ENCODE results near the gene C18orf63. TPM values are rescaled to one million over a fixed set of nuclear protein-coding genes. Genes with fewer than 3 reads are reported as not detected.

Gene C18orf63
- total and polyA plus RNA-seq, 2 of the 4 experiments (the other 2 are of a cell fraction), result not detected

GRCh38 chr18:74274700-74275099 is 40.9 kb upstream of the C18orf63 start:
- intact Hi-C loops (cut with micrococcal nuclease), result no loop called here
- Histone ChIP-seq H3K36me3 (ENCODE audit: control insufficient read depth, insufficient read depth, low read length) (no peaks in the 10 kb centered on the region), H3K9me3 (ENCODE audit: control insufficient read depth, insufficient read depth, low read length) (no peaks in the 10 kb centered on the region), H3K27ac (ENCODE audit: insufficient read depth, low read length) (no peak overlapping the region), H2BK120ac (ENCODE audit: low read depth, low read length) (no peak overlapping the region), H4K5ac (ENCODE audit: low read depth, low read length) (no peak overlapping the region), H3K4me3 (ENCODE audit: insufficient read depth, low read depth, low read length) (no peak overlapping the region), H3K4me2 (ENCODE audit: low read depth, low read length) (no peak overlapping the region), H2AK5ac (ENCODE audit: low read depth, low read length) (no peak overlapping the region), H3K23ac (ENCODE audit: low read depth, low read length) (no peak overlapping the region), H2AFZ (replicated peaks; ENCODE audit: low read length, poor library complexity) (no peak overlapping the region), H2BK5ac (ENCODE audit: low read depth, low read length, poor library complexity, severe bottlenecking) (no peak overlapping the region), H3K18ac (ENCODE audit: low read depth, low read length) (no peak overlapping the region), H2BK15ac (ENCODE audit: low read depth, low read length) (no peak overlapping the region), H4K8ac (ENCODE audit: low read depth in 2 of 2, low read length in 2 of 2) (no peak overlapping the region), H3K14ac (replicated peaks; ENCODE audit: low read depth, low read length) (no peak overlapping the region), H3K79me1 (ENCODE audit: low read depth in 1 of 2, low read length in 2 of 2) (peaks cover 6 to 18% of the 10 kb centered on the region in 2 experiments; a peak in 2 of 4 replicates), H3K27me3 (ENCODE audit: control insufficient read depth, insufficient read depth, low read length) (no peaks in the 10 kb centered on the region), H3K4me1 (ENCODE audit: control insufficient read depth, insufficient read depth, low read length) (no peaks in the 10 kb centered on the region), H3K4ac (ENCODE audit: low read depth, low read length) (no peak overlapping the region), H2AK9ac (replicated peaks; ENCODE audit: low read depth, low read length, poor library complexity) (no peak overlapping the region), H3K9me1 (ENCODE audit: insufficient read depth, low read length) (peaks cover 6% of the 10 kb centered on the region; the same call in 1 of the 2 replicates), H4K91ac (ENCODE audit: insufficient read depth, low read depth, low read length) (no peak overlapping the region), H2BK20ac (ENCODE audit: low read depth, low read length) (no peak overlapping the region), H4K20me1 (ENCODE audit: insufficient read depth, low read length) (peaks cover 5% of the 10 kb centered on the region; the same call in 1 of the 2 replicates), H3K9ac (ENCODE audit: low read depth, low read length) (no peak overlapping the region), H3K56ac (ENCODE audit: extremely low read depth, insufficient read depth, low read length) (no peak overlapping the region)
- POLR2A ChIA-PET (ENCODE audit: unreplicated experiment), result no interaction called here
- dilution Hi-C loops (cut with HindIII; ENCODE audit: low sequenced_read_pairs, unreplicated experiment), result no loop called here
- CTCF ChIA-PET, result interaction anchor here (0.5 kb wide), 1 partner anchor 640 kb away, joined by 3 read pairs; no protein-coding TSS in a partner anchor
- DNase-seq (no peak), ATAC-seq (ENCODE audit: low read depth) (no peak)
- in situ Hi-C loops (cut with MboI; ENCODE audit: low sequenced_read_pairs), result no loop called here
- TF ChIP-seq MAFK (IDR thresholded peaks at IDR 0.05; ENCODE audit: low read depth, low read length) (no peak), SMC3 (IDR thresholded peaks at IDR 0.05; ENCODE audit: low read depth, low read length) (no peak), CEBPB (IDR thresholded peaks at IDR 0.05; ENCODE audit: low read depth, low read length) (no peak), CTCF (conservative IDR thresholded peaks at IDR 0.05; ENCODE audit: low read depth, low read length) (no peak), MAZ (IDR thresholded peaks at IDR 0.05; ENCODE audit: borderline replicate concordance, low read depth, low read length) (no peak), RFX5 (IDR thresholded peaks at IDR 0.05; ENCODE audit: low read depth, low read length) (no peak), POLR2A (IDR thresholded peaks at IDR 0.05; ENCODE audit: low read depth, low read length) (no peak), USF2 (IDR thresholded peaks at IDR 0.05; ENCODE audit: low read depth, low read length) (no peak), BHLHE40 (IDR thresholded peaks at IDR 0.05; ENCODE audit: low read depth, low read length) (no peak), FOS (IDR thresholded peaks at IDR 0.05; ENCODE audit: low read depth, low read length) (no peak), RCOR1 (IDR thresholded peaks at IDR 0.05; ENCODE audit: insufficient replicate concordance, low read length) (no peak)
- no TSS peak for BruUV-seq (replicated peaks)
- 80% methylated on average over 1 of the region's 4 CpGs; no CpG with 5 or more reads in 1 of the 2 experiments for WGBS, 2 experiments (ENCODE audit: extremely low coverage in 2 of 2, insufficient read length in 1 of 2)

Data from IMR-90 (cell line).